Measurements from ENCODE around the gene ELMO3.

Gene ELMO3

GRCh38 chr16:67164599-67165061, 34.3 kb upstream of the ELMO3 start, which contains the start of gene HSF4:
Gene HSF4 (plus strand): TSS chr16:67164745. CDS start chr16:67164812, 67 bp downstream.
- DNase-seq (ENCODE audit: low read depth): no peak

GRCh38 chr16:67165121-67166078, 33.5 kb upstream of the ELMO3 start:
- no peak for DNase-seq (ENCODE audit: low read depth)

DNA sequence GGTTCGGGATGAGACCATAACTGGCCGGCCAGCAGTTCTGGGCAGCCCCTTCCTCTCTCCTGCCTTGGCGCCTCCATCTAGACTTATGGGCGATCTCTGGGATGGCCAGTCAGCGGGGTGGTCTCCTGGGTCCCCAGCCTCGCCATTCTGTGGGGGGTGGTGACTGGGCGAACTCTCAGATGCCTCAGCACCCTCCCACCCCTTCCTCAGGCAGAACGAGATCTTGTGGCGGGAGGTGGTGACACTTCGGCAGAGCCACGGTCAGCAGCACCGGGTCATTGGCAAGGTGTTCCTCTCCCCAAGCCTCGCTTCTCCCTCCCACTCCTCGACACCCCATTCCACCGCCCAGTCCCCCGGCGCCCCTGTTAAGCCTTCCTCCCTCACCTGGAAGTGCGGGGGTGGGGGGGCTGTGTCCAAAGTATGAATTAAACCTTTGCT, 32.8 kb upstream of the ELMO3 start:
- no peak for DNase-seq (ENCODE audit: low read depth)

DNA sequence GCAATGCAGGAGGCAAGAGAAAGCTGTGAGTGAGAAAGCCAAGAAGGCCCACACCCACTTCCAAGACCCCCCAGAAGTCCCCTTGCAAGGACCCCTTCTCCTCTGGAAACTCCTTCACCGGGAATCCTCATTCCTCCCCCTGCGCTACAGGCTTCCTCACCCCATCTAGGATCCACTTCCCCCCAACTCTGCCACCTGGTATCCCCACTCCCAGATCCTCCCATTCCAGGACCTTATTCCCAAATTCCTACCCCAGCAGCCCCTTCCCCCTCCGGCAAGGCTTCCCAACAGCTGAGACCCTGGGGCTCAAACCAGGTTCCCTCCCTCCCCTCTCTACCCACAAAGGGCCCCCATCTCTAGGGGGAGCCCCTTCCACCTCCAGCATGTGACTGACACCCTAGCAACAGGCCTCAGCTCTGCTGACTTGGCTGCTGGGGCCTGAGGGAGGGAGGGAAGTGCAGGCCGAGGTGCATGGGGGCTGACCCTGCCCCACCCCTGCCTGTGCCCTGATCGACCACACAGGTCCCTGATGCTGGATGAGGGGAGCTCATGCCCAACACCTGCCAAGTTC, 32.2 kb upstream of the ELMO3 start:
- no peak for DNase-seq (ENCODE audit: low read depth)

GRCh38 chr16:67167588-67167987, 31.3 kb upstream of the ELMO3 start:
- no peak for DNase-seq (ENCODE audit: low read depth)

DNA sequence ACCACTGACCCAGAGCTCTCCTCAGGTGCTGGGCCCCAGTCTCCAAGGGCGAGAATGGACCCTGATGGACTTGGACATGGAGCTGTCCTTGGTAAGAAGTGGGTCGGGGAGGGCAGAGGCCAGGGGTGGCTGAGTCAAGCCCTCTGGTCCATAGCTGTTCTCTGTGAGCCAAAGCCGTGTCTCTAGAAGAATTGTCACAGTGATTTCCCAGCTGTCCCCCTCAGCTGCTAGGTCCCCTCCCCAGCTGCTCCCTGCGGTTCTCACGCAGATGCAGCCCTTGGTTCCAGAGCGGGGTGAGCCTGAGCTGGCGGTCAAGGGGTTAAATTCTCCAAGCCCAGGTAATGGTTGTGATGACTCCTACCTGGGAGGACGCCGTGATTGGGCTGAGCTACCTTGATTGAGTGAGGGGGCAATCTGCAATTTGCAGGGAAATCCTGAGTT, 29.9 kb upstream of the ELMO3 start:
- no peak for DNase-seq (ENCODE audit: low read depth)

- no peak for DNase-seq (ENCODE audit: low read depth)
Observed at GRCh38 chr16:67169642-67170167, 29.2 kb upstream of the ELMO3 start.

DNA sequence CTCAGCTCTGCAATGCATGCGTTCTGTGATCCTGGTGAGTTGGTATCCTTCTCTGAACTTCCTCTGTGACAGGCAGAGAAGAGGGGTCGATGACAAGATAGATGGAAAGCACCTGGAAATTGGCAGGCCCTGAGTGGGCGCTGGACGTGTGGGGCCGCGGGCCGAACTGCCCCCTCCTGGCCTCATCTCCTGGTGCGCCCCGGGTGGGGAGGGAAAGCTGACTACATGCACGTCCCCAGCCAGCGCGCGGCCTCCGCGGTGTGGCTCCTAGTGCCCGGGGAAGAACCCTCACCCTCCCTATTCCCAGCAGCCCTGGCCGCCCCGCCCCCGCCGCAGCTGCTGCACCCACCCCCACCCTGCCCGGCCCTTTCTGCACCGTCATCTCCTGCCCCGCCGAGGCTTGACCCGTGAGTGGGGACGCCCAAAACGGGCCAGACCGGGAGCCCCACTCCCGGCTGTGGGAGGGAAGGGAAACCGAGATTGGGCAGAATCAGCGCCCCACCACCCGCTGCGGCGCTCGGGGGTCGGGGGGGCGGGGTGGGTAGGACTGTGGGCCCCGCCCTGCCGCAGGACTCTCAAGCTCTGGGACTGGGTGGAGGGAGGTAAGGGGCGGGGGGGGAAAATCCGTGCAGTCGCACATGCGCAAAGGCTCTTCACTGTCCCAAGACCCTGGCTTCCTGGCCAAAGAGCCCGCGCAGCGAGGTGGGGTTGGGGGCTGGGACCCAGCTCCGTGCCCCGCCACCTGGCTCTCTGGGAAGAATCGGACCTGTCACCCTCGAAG, 28.6 kb upstream of the ELMO3 start, which contains the start of gene NOL3:
NOL3 (plus strand) TSS at position 371 of the 781 bp plus-strand sequence.
- DNase-seq (ENCODE audit: low read depth): no peak

GRCh38 chr16:67170949-67171649, 27.8 kb upstream of the ELMO3 start:
- DNase-seq (ENCODE audit: low read depth): no peak

- no peak for DNase-seq (ENCODE audit: low read depth)
Observed at GRCh38 chr16:67173323-67173722, 25.6 kb upstream of the ELMO3 start.

DNA sequence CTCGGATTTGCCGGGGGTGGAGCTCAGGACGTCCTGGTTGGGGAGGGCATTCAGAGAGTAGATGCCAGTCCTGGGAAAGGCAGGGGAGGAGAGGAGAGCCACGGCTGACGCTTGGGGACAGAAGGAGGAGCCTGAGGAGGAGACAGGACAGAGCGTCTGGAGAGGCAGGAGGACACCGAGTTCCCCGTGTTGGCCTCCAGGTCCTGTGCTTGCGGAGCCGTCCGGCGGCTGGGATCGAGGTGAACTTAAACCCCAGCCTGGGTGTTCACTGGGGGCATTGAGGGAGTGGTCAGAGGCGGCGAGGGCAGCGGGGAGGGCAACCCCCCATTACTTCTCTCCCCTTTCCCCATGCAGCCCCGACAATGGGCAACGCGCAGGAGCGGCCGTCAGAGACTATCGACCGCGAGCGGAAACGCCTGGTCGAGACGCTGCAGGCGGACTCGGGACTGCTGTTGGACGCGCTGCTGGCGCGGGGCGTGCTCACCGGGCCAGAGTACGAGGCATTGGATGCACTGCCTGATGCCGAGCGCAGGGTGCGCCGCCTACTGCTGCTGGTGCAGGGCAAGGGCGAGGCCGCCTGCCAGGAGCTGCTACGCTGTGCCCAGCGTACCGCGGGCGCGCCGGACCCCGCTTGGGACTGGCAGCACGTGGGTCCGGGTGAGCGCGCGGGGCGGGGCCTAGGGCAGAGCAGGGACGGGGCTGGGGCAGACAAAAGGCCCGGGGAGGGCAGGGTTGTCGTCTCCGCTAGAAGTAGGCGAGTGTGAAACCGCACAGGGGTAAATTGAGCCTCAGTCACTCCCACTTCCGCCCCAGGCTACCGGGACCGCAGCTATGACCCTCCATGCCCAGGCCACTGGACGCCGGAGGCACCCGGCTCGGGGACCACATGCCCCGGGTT, 24.9 kb upstream of the ELMO3 start:
- DNase-seq (ENCODE audit: low read depth): no peak

DNA sequence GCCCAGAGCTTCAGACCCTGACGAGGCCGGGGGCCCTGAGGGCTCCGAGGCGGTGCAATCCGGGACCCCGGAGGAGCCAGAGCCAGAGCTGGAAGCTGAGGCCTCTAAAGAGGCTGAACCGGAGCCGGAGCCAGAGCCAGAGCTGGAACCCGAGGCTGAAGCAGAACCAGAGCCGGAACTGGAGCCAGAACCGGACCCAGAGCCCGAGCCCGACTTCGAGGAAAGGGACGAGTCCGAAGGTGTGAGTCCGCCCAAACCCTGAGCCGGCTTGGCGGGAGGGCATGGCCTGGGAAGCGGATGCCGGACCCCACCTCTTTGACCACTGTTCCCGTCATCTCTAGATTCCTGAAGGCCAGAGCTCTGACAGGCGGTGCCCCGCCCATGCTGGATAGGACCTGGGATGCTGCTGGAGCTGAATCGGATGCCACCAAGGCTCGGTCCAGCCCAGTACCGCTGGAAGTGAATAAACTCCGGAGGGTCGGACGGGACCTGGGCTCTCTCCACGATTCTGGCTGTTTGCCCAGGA, 24.2 kb upstream of the ELMO3 start:
- DNase-seq (ENCODE audit: low read depth): no peak

GRCh38 chr16:67176662-67177061, 22.3 kb upstream of the ELMO3 start:
- no peak for DNase-seq (ENCODE audit: low read depth)

DNA sequence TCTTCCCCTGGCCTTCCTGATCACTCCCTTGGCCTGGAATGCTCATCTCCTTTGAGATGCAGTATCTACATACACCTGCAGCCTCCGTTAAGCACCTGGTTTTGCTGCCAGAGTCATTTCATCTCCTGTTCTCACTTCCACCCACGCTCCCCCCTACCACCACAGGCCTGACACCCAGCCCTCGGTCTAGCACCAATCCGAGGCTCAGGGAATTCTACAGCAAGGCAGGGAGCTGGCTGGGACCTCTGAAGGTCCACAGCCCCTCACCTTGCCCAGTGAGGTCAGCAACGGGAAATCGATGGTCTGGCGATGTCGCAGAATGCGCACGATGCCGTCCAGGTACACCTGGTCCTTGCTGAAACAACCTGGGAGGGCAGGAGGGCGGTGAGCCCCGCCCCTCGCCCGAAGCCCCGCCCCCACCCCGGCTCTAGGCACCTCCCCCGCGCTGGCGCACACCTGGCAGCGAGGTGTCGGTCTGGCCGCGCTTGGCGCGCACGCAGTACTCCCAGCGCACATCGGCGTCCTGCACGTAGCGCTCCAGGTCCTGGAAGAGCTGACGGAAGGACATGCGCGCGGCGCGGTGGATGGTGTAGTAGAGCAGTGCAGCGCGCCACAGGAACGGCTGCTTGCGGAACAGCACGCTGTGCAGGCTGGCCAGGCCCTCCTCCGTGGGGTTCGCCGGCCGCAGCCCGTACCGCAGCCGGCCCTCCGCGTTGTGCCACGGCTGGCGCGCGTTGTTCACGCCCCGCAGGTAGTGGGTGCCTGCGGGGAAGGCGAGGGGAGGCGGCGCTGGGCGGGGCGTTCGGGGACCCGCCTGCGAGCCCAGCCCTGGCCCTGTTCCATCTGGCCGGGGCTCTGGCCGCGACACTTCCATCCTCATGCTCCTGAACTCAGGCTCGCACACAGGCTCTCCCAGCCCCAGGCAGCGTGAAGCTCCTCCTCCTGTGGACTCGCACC, 20.9 kb upstream of the ELMO3 start:
- DNase-seq (ENCODE audit: low read depth): no peak

GRCh38 chr16:67179421-67180080, 19.4 kb upstream of the ELMO3 start:
- DNase-seq (ENCODE audit: low read depth): no peak

- no peak for DNase-seq (ENCODE audit: low read depth)
Observed at GRCh38 chr16:67180166-67180565, 18.8 kb upstream of the ELMO3 start.

DNA sequence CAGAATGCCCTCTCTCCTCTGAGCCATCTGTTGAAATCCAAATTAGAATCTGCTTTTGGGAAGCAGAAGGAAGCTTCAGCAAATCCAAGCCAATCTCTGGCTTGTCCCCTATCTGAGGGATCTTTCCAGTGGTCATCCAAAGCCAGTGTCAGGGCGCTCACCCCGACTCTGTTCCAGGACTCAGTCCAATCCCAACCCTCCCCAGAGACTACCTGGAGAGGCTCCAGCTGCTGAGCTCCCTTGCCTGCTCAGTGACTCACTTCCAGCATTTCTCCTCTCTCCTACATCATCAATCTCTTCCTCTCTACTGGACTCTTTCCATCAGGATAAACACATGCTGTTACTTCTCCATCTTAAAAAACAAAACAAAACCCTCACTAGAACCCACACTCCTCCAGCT, 17.6 kb upstream of the ELMO3 start:
- no peak for DNase-seq (ENCODE audit: low read depth)

DNA sequence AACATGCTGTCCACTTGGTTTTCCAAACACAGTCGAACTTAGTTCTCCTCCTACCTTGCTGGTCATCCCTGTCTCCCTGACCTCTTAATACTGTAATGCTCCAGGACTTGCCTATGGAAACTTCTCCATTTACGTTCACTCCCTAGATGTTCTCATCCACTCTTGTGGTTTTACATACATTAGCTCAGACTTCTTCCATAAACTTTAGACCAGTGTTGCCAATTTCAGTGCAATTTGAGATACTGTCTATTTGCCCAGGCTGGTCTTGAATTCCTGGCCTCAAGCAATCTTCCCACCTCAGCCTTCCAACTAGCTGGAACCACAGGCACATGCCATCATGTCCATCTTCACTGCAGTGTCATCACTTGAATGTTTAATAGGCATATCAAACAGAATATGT, 16.6 kb upstream of the ELMO3 start:
- no peak for DNase-seq (ENCODE audit: low read depth)
